Measurements from ENCODE around the gene STAT3.

STAT3 gene

GRCh38 chr17:42411905-42412679 lies 23.9 kb upstream of the STAT3 start:
- no peak overlapping the region for H3K27ac ChIP-seq
- no peaks in the 10 kb centered on the region for H3K36me3 ChIP-seq (ENCODE audit: insufficient read depth, low read length)
- H3K4me3 ChIP-seq = no peak overlapping the region
- no peaks in the 10 kb centered on the region for H3K9me3 ChIP-seq (ENCODE audit: low read depth, low read length)
- no peak for DNase-seq (ENCODE audit: low read depth, low spot score)
- TF ChIP-seq FOXP2 (optimal IDR thresholded peaks at IDR 0.05; ENCODE audit: control extremely low read depth, extremely low read length, insufficient read depth) (no peak), EZH2 (IDR thresholded peaks at IDR 0.05) (no peak), POLR2AphosphoS5 (IDR thresholded peaks at IDR 0.05; ENCODE audit: borderline replicate concordance, low read depth, low read length) (no peak)
- no peak overlapping the region for H3K9ac ChIP-seq (ENCODE audit: insufficient read length)

GRCh38 chr17:42411361-42411760 lies 23.1 kb upstream of the STAT3 start:
- H3K36me3 ChIP-seq (ENCODE audit: insufficient read depth, low read length) = no peaks in the 10 kb centered on the region
- TF ChIP-seq EZH2 (IDR thresholded peaks at IDR 0.05) = no peak
- TF ChIP-seq FOXP2 (optimal IDR thresholded peaks at IDR 0.05; ENCODE audit: control extremely low read depth, extremely low read length, insufficient read depth) = no peak
- no peak for TF ChIP-seq POLR2AphosphoS5 (IDR thresholded peaks at IDR 0.05; ENCODE audit: borderline replicate concordance, low read depth, low read length)
- no peak overlapping the region for H3K4me3 ChIP-seq
- no peak for DNase-seq (ENCODE audit: low read depth, low spot score)
- no peak overlapping the region for H3K27ac ChIP-seq
- no peak overlapping the region for H3K9ac ChIP-seq (ENCODE audit: insufficient read length)
- H3K9me3 ChIP-seq (ENCODE audit: low read depth, low read length) = no peaks in the 10 kb centered on the region

- no peak overlapping the region for H3K4me3 ChIP-seq
- H3K9me3 ChIP-seq (ENCODE audit: low read depth, low read length) = no peaks in the 10 kb centered on the region
- no peak overlapping the region for H3K27ac ChIP-seq
- H3K36me3 ChIP-seq (ENCODE audit: insufficient read depth, low read length) = no peaks in the 10 kb centered on the region
- H3K9ac ChIP-seq (ENCODE audit: insufficient read length) = no peak overlapping the region
- no peak for DNase-seq (ENCODE audit: low read depth, low spot score)
- TF ChIP-seq EZH2 (IDR thresholded peaks at IDR 0.05) (no peak), POLR2AphosphoS5 (IDR thresholded peaks at IDR 0.05; ENCODE audit: borderline replicate concordance, low read depth, low read length) (no peak), FOXP2 (optimal IDR thresholded peaks at IDR 0.05; ENCODE audit: control extremely low read depth, extremely low read length, insufficient read depth) (no peak)
These were observed 22.1 kb upstream of the STAT3 start for GRCh38 chr17:42410319-42410685.

GRCh38 chr17:42409523-42410318 lies 21.5 kb upstream of the STAT3 start:
- H3K36me3 ChIP-seq (ENCODE audit: insufficient read depth, low read length) = no peaks in the 10 kb centered on the region
- no peak overlapping the region for H3K4me3 ChIP-seq
- H3K9me3 ChIP-seq (ENCODE audit: low read depth, low read length) = no peaks in the 10 kb centered on the region
- H3K9ac ChIP-seq (ENCODE audit: insufficient read length) = no peak overlapping the region
- no peak for DNase-seq (ENCODE audit: low read depth, low spot score)
- no peak overlapping the region for H3K27ac ChIP-seq
- TF ChIP-seq EZH2 (IDR thresholded peaks at IDR 0.05) = no peak
- TF ChIP-seq FOXP2 (optimal IDR thresholded peaks at IDR 0.05; ENCODE audit: control extremely low read depth, extremely low read length, insufficient read depth) = no peak
- TF ChIP-seq POLR2AphosphoS5 (IDR thresholded peaks at IDR 0.05; ENCODE audit: borderline replicate concordance, low read depth, low read length) = no peak

GRCh38 chr17:42408061-42408460 lies 19.8 kb upstream of the STAT3 start:
- DNase-seq (ENCODE audit: low read depth, low spot score) = no peak
- no peak overlapping the region for H3K27ac ChIP-seq
- H3K36me3 ChIP-seq (ENCODE audit: insufficient read depth, low read length) = no peaks in the 10 kb centered on the region
- no peak for TF ChIP-seq POLR2AphosphoS5 (IDR thresholded peaks at IDR 0.05; ENCODE audit: borderline replicate concordance, low read depth, low read length)
- no peak for TF ChIP-seq FOXP2 (optimal IDR thresholded peaks at IDR 0.05; ENCODE audit: control extremely low read depth, extremely low read length, insufficient read depth)
- TF ChIP-seq EZH2 (IDR thresholded peaks at IDR 0.05) = no peak
- H3K9ac ChIP-seq (ENCODE audit: insufficient read length) = no peak overlapping the region
- no peak overlapping the region for H3K4me3 ChIP-seq
- H3K9me3 ChIP-seq (ENCODE audit: low read depth, low read length) = no peaks in the 10 kb centered on the region

GRCh38 chr17:42407289-42407836 lies 19.1 kb upstream of the STAT3 start:
- H3K9ac ChIP-seq (ENCODE audit: insufficient read length) = no peak overlapping the region
- TF ChIP-seq FOXP2 (optimal IDR thresholded peaks at IDR 0.05; ENCODE audit: control extremely low read depth, extremely low read length, insufficient read depth) (no peak), POLR2AphosphoS5 (IDR thresholded peaks at IDR 0.05; ENCODE audit: borderline replicate concordance, low read depth, low read length) (no peak), EZH2 (IDR thresholded peaks at IDR 0.05) (no peak)
- no peak for DNase-seq (ENCODE audit: low read depth, low spot score)
- no peak overlapping the region for H3K27ac ChIP-seq
- no peaks in the 10 kb centered on the region for H3K9me3 ChIP-seq (ENCODE audit: low read depth, low read length)
- no peaks in the 10 kb centered on the region for H3K36me3 ChIP-seq (ENCODE audit: insufficient read depth, low read length)
- H3K4me3 ChIP-seq = no peak overlapping the region

- Histone ChIP-seq H3K27ac (no peak overlapping the region), H3K9ac (ENCODE audit: insufficient read length) (no peak overlapping the region), H3K4me3 (no peak overlapping the region), H3K36me3 (ENCODE audit: insufficient read depth, low read length) (no peaks in the 10 kb centered on the region), H3K9me3 (ENCODE audit: low read depth, low read length) (no peaks in the 10 kb centered on the region)
- DNase-seq (ENCODE audit: low read depth, low spot score) = no peak
- no peak for TF ChIP-seq FOXP2 (optimal IDR thresholded peaks at IDR 0.05; ENCODE audit: control extremely low read depth, extremely low read length, insufficient read depth)
- TF ChIP-seq EZH2 (IDR thresholded peaks at IDR 0.05) = no peak
- TF ChIP-seq POLR2AphosphoS5 (IDR thresholded peaks at IDR 0.05; ENCODE audit: borderline replicate concordance, low read depth, low read length) = no peak
These were observed 18.5 kb upstream of the STAT3 start for GRCh38 chr17:42406615-42407288.

All from SK-N-MC (cell line).